IPS DF 6.9 (cell line): ENCODE data around the gene INTU.

ENCODE experiments used
- DNase-seq: peaks from one replicate; pipeline ENCODE4 v3.0.0-alpha.2; 2013; ENCODE audit warnings: low read depth, low spot score
- H3K27ac ChIP-seq: one replicate; pipeline ENCODE4 v1.5.1; 2013; ENCODE audit warnings: low read length, control low read depth
- H3K27me3 ChIP-seq: 2 replicates; pipeline ENCODE4 v1.6.1; 2013; ENCODE audit warnings: mild to moderate bottlenecking, low read length; ENCODE audit not compliant: control insufficient read depth, insufficient read depth
- H3K36me3 ChIP-seq: 2 replicates; pipeline ENCODE4 v1.6.1; 2013; ENCODE audit warnings: low read length; ENCODE audit not compliant: control insufficient read depth, insufficient read depth
- H3K4me1 ChIP-seq: 2 replicates; pipeline ENCODE4 v1.6.1; 2013; ENCODE audit warnings: low read length; ENCODE audit not compliant: control insufficient read depth, insufficient read depth
- H3K4me3 ChIP-seq: 2 replicates; pipeline ENCODE4 v1.5.1; 2013; ENCODE audit warnings: mild to moderate bottlenecking, low read length
- H3K9me3 ChIP-seq: 2 replicates; pipeline ENCODE4 v1.6.1; 2013; ENCODE audit warnings: low read length, inconsistent platforms; ENCODE audit not compliant: control insufficient read depth, insufficient read depth
- WGBS: extraction: QIAGEN DNeasy Blood & Tissue Kit; methylation state at CpG from one replicate; pipeline ENCODE4 v1.1.7; 2013; ENCODE audit warnings: mixed read lengths, missing lambda C conversion rate; ENCODE audit not compliant: insufficient read length, insufficient coverage; 5-methylcytosine and 5-hydroxymethylcytosine counted together

INTU gene

GRCh38 chr4:127616898-127617297 lies 15.9 kb upstream of the INTU start:
- WGBS, result no CpG with 5 or more reads among the region's 2 CpGs
- H3K4me3 ChIP-seq, result no peak overlapping the region
- H3K4me1 ChIP-seq, result no peaks in the 10 kb centered on the region
- H3K27me3 ChIP-seq, result no peaks in the 10 kb centered on the region
- no peaks in the 10 kb centered on the region for H3K9me3 ChIP-seq
- DNase-seq, result no peak
- no peaks in the 10 kb centered on the region for H3K36me3 ChIP-seq
- H3K27ac ChIP-seq, result no peak overlapping the region

DNA sequence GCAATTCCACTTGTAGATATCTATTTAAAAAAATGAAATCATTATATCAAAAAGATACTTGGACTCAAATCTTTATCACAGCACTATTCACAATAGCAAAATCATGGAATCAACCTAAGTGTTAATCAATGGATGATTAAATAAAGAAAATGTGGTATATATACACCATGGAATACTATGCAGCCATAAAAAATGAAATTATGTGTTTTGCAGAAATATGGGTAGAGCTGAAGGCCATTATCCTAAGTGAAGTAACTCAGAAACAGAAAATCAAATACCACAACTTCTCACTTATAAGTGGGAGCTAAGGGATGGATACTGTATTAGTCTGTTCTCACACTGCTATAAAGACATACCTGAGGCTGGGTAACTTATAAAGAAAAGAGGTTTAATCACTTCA lies 14.3 kb upstream of the INTU start:
- H3K27me3 ChIP-seq, result peaks cover 3% of the 10 kb centered on the region; the same call in 1 of the 2 replicates
- DNase-seq, result no peak
- no peak overlapping the region for H3K4me3 ChIP-seq

GRCh38 chr4:127622621-127622920 lies 10.2 kb upstream of the INTU start:
- Histone ChIP-seq H3K36me3 (no peaks in the 10 kb centered on the region), H3K9me3 (no peaks in the 10 kb centered on the region), H3K4me1 (no peaks in the 10 kb centered on the region), H3K4me3 (peak overlapping the region; percentile 46; the same call in 1 of the 2 replicates), H3K27ac (no peak overlapping the region), H3K27me3 (peaks cover 6% of the 10 kb centered on the region; the same call in 1 of the 2 replicates)
- no CpG with 5 or more reads among the region's 12 CpGs for WGBS
- no peak for DNase-seq

More for the DNA sequence above, 14.3 kb upstream of the INTU start:
- no peaks in the 10 kb centered on the region for H3K36me3 ChIP-seq
- no peaks in the 10 kb centered on the region for H3K9me3 ChIP-seq
- no peak overlapping the region for H3K27ac ChIP-seq
- H3K4me1 ChIP-seq, result no peaks in the 10 kb centered on the region

DNA sequence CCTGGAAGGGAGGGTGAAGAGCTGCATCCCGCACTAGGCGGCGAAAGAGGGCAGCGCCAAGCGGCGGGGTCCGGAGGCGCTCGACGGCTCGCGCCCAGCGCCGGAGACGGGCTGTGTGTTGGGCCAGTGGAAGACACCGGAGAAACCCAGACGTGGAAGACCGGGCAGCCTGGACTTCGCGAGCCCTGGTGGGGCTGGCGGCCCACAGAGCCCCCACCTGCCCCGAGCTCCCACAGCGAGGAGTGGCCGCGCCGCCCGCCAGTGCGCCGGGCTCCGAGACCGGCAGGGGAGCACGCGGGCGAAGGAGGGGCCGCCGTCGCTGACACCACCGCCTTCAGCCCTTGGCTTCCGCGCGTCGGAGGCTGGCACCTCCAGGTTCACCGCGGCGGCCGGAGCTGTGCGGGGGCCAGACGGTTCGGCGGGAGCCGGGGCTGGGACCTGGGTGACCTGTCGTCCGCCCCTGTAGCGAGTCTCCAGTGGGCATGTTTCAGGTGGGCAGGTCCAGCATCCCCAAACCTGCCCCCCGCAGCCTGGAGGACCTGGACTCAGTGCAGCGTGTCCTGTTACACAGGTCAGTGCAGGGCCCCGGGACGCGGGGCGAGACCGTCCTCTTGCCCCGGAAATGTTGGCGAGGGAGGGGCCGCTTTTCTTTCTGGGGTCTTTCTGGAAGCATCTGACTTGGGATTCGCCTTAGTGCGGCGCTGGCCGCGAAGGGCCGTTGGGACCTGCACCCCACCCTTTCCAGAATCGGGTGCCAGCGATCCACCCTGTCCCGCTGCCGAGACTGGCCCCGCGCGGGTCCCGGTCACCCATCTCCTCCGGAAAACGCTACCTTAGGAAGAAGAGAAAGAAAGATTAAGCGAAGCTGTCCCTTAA lies 9.6 kb upstream of the INTU start:
- no peak for DNase-seq
- WGBS, result no CpG with 5 or more reads among the region's 81 CpGs
- no peak overlapping the region for H3K27ac ChIP-seq

DNA sequence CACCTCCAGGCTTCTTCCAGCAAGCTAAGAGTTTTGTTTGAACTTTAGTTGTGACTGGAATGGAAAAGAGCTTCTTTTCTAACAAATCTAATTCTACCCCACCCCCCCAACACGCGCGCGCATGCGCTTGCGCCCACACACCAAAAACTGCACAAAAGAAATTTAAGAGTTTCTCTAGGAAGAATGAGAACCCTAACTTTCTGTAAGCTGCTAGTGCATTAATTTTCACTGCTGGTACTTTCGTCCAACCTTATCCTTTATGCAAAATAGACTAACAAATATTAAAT lies 9.0 kb upstream of the INTU start:
- Histone ChIP-seq H3K4me3 (peak overlapping the region; percentile 46; the same call in 1 of the 2 replicates), H3K4me1 (no peaks in the 10 kb centered on the region), H3K36me3 (no peaks in the 10 kb centered on the region), H3K9me3 (no peaks in the 10 kb centered on the region), H3K27me3 (peaks cover 6% of the 10 kb centered on the region; the same call in 1 of the 2 replicates), H3K27ac (no peak overlapping the region)
- DNase-seq, result no peak
- WGBS, result no CpG with 5 or more reads among the region's 7 CpGs

More for the DNA sequence above, 9.6 kb upstream of the INTU start:
- Histone ChIP-seq H3K4me1 (no peaks in the 10 kb centered on the region), H3K9me3 (no peaks in the 10 kb centered on the region), H3K27me3 (peaks cover 6% of the 10 kb centered on the region; the same call in 1 of the 2 replicates), H3K4me3 (peak overlapping the region; percentile 46; the same call in 1 of the 2 replicates), H3K36me3 (no peaks in the 10 kb centered on the region)

DNA sequence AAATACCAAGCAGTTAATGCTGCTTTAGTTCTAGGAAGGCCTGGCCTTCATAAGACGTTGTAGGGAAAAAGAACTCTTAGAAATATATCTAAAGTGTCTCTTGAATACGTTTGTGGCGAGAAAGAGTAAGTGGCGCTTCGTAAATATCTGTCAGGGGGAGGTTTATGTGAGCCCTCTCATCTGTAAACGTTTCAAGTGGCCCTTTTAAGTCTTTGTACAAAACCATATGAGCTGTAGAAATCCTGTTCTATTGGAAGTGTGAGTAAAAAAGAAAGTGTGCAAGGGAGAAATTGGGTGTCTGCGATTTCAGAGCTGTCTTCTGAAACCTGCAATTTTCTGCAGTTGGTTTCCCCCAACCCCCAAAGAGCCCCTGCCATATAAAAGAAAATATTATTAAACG lies 8.6 kb upstream of the INTU start:
- H3K27ac ChIP-seq, result no peak overlapping the region
- H3K4me3 ChIP-seq, result no peak overlapping the region; the same call in 1 of the 2 replicates
- no CpG with 5 or more reads among the region's 8 CpGs for WGBS
- peaks cover 6% of the 10 kb centered on the region; the same call in 1 of the 2 replicates for H3K27me3 ChIP-seq
- no peaks in the 10 kb centered on the region for H3K9me3 ChIP-seq
- H3K4me1 ChIP-seq, result no peaks in the 10 kb centered on the region
- DNase-seq, result no peak
- no peaks in the 10 kb centered on the region for H3K36me3 ChIP-seq

- no peak for DNase-seq
- Histone ChIP-seq H3K4me3 (no peak overlapping the region), H3K27me3 (no peaks in the 10 kb centered on the region), H3K36me3 (no peaks in the 10 kb centered on the region), H3K9me3 (no peaks in the 10 kb centered on the region), H3K4me1 (no peaks in the 10 kb centered on the region), H3K27ac (no peak overlapping the region)
- no CpG with 5 or more reads among the region's 3 CpGs for WGBS
Observed at GRCh38 chr4:127629371-127629770, 3.4 kb upstream of the INTU start.

- no CpG with 5 or more reads among the region's 5 CpGs for WGBS
- H3K27me3 ChIP-seq, result no peaks in the 10 kb centered on the region
- H3K4me1 ChIP-seq, result no peaks in the 10 kb centered on the region
- no peaks in the 10 kb centered on the region for H3K9me3 ChIP-seq
- no peak for DNase-seq
- H3K27ac ChIP-seq, result no peak overlapping the region
- H3K36me3 ChIP-seq, result no peaks in the 10 kb centered on the region
- no peak overlapping the region for H3K4me3 ChIP-seq
Observed at GRCh38 chr4:127630152-127630551, 2.6 kb upstream of the INTU start.

GRCh38 chr4:127631420-127631819 lies 1.3 kb upstream of the INTU start:
- H3K9me3 ChIP-seq, result no peaks in the 10 kb centered on the region
- H3K4me3 ChIP-seq, result no peak overlapping the region
- H3K27ac ChIP-seq, result no peak overlapping the region
- DNase-seq, result no peak
- no peaks in the 10 kb centered on the region for H3K27me3 ChIP-seq
- no CpG with 5 or more reads among the region's 2 CpGs for WGBS
- no peaks in the 10 kb centered on the region for H3K36me3 ChIP-seq
- H3K4me1 ChIP-seq, result no peaks in the 10 kb centered on the region

GRCh38 chr4:127634181-127634580 lies 1.4 kb downstream of the INTU start:
- no peak overlapping the region for H3K27ac ChIP-seq
- H3K27me3 ChIP-seq, result no peaks in the 10 kb centered on the region
- no peak overlapping the region for H3K4me3 ChIP-seq
- H3K9me3 ChIP-seq, result no peaks in the 10 kb centered on the region
- no peak for DNase-seq
- H3K36me3 ChIP-seq, result no peaks in the 10 kb centered on the region
- no peaks in the 10 kb centered on the region for H3K4me1 ChIP-seq
- no CpG with 5 or more reads among the region's 3 CpGs for WGBS

GRCh38 chr4:127641524-127641923 lies 8.8 kb downstream of the INTU start:
- H3K36me3 ChIP-seq, result no peaks in the 10 kb centered on the region
- DNase-seq, result no peak
- H3K9me3 ChIP-seq, result no peaks in the 10 kb centered on the region
- WGBS, result no CpG with 5 or more reads among the region's 4 CpGs
- no peak overlapping the region for H3K27ac ChIP-seq
- no peak overlapping the region for H3K4me3 ChIP-seq
- no peaks in the 10 kb centered on the region for H3K27me3 ChIP-seq
- H3K4me1 ChIP-seq, result no peaks in the 10 kb centered on the region
